ENCODE measurements around the gene CDK11A.
A peak's percentile ranks its signal among the peaks of the same experiment; 100 is the strongest.
"Not testable (repeated sequence)": the region's sequence is repeated elsewhere in the genome, so short reads cannot be mapped to it uniquely, and the experiment has no call there.

CDK11A gene

DNA sequence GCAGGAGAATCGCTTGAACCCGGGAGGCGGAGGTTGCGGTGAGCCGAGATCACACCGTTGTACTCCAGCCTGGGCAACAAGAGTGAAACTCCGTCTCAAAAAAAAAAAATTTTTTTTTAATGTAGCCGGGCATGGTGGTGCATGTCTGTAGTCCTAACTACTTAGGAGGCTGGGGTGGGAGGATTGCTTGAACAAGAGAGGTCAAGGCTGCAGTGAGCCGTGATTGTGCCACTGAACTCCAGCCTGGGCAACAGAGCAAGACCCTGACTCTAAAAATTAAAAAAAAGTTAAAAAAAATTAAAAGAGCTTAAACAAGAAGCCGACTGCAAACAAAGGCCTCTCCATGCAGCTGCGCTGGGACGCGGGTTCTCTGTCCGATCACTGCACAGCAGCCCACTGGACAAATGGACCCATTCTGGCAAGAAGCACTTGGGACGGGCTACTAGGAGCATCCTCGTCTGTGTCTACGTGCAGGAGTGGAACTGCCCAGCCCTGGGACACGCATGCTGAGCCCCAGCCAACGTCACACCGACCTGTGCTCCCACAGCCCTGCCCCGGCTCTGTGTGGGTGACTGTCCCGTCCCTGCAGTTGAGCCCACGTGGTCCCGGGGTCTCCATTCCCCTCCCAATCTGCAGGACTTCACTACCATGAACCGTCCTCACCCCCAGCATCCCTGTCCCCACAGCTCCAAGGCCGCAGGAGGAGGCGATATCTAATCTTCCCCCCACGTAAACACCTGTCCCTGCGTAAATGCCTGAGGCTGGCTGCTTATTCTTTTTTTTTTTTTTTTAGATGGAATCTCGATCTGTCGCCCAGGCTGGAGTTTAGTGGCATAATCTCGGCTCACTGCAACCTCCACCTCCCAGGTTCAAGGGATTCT, 43.9 kb downstream of the CDK11A start:
- DNase-seq, result no peak

GRCh38 chr1:1678581-1679380, 45.4 kb downstream of the CDK11A start:
- DNase-seq, result no peak

DNA sequence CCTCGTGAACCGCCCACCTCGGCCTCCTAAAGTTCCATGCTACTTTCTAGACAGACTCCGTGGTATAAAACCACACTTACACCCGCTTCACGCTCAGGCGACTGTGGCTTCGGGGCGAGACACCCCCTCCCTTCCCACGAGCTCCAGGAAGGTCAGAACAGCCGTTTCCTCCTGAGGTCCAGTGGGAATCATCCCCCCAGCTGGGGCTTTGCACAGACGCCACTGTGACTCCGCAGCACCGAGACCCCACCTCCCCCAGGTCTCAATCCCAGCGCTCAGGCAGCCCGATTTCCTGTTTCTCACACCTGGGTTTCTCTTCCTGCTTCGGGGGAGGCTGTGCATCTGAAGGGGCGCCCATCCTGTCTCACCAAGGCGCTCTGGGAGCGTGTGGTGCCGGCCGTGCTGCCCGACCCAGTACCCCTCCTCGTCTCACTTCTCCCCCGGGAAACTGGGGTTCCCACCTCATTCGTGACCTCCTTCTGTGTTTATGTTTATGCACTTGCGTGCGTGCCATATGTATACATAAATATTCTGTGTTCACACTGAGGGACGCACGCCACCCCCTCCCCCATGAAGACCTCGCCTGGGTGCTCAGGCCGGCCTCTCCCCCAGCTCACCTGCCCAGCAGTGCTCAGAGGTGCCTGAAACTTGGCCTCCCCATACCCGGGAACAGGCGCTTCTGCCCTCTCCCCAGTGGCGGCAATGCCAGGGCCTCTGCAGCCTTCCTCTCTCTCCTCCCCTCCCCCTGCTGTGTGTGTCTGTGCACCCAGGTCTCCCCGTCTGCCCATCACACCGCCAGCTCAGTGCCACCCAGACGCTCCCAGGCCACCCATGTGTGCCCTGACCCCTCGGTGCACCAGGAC, 46.2 kb downstream of the CDK11A start:
- DNase-seq, result peak; percentile 44

GRCh38 chr1:1676087-1676486, 48.1 kb downstream of the CDK11A start:
- not testable (repeated sequence) for DNase-seq

GRCh38 chr1:1675218-1675617, 48.9 kb downstream of the CDK11A start:
- DNase-seq, result not testable (repeated sequence)

DNA sequence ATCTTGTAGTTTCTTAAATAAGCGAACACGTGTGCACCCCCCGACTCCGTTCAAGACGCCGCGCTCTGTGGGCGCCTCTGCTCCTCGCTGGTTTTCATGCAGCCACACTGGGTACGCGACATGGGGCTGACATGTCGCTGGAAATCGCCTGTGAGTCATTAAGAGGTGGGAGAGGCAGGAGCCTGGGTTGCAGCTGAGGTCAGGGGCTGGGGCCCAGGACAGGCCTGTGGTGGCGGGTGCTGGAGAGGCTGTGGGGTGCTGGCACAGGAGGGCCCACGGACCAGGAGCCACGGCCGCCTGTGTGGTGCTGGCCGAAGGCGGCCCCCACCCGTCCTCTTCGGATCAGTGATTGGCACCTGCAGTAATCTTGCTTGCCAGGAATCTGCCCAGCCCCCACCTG, 49.4 kb downstream of the CDK11A start:
- not testable (repeated sequence) for DNase-seq

DNA sequence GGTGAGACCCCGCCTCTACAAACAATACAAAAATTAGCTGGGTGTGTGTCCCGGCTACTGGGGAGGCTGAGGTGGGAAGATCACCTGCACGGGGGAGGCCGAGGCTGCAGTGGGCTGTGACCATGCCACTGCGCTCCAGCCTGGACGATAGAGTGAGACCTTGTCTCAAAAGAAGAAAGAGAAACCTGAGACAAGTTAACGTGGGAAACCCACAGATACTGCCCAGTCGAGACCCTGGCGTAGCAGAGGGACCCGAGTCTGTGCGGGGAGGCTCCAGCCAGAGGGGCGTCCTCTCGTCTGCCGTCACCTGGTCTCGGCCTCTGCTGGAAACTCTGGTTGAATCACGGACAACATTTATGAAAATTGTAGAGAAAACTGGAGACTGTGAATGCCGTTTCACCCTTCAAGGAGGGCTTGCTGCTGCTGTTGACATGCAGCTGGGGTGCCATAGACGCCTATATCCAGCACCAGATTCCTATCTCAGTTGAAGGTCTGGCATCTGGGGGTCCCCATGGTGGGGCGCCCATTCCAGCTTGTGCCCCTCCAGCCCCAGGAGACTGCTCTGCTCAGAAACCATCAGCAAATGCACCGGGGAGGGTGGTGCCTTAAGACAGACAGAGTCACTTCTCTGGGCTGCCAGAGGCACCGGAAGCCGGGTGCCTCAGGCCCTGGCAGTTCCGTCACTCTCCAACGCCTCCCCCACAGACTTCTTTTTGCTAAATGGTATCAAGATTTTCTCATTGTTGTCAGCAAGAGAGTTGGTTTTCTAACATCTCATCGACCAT, 51.8 kb downstream of the CDK11A start:
- DNase-seq, result no peak

GRCh38 chr1:1671365-1672119, 52.6 kb downstream of the CDK11A start:
- no peak for DNase-seq

GRCh38 chr1:1670866-1671265, 53.3 kb downstream of the CDK11A start:
- no peak for DNase-seq

DNA sequence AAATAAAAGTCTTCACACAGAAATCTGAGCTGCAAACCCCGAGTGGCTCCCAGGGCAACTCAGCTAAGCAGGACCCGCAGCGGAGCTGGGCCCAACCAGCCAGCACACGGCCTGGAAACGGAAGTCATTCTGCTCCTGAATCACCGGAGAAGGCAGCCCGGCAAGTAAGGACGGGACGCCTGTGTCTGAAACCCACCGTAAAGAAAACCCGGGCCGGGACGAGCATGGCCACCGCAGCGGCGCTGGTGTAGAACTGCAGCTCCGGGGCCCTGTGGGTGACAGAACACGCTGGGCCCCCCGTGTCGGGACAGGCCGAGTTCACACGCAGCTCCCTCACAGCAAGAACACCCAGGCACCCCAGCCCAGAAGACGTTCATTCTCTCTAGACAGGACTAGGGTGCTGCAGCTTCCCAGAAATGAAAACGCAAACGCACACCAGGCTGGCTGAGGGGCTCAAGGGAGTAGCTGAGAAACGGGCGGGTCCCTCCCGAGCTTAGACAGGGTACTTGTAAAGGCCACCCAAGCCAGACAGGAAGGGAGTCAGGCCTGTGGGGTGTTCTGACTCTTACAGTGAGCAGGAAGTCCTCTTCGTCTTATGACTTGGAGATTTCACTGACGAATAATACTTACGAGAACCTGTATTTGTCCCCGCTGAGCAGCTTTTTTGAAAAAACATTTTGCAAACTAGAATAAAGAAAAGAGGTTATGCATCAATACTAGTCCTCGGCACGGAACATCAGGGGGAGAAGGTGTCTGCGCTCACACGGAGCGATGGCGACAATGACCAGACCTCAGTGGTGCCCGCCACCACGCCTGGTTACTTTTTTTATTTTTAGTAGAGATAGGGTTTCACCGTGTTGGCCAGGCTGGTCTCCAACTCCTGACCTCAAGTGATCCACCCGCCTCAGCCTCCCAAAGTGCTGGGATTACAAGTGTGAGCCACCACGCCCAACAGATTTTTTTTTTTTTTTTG, 54.4 kb downstream of the CDK11A start:
- DNase-seq, result no peak

- no peak for DNase-seq
These were observed 57.6 kb downstream of the CDK11A start for GRCh38 chr1:1666526-1666925.

DNA sequence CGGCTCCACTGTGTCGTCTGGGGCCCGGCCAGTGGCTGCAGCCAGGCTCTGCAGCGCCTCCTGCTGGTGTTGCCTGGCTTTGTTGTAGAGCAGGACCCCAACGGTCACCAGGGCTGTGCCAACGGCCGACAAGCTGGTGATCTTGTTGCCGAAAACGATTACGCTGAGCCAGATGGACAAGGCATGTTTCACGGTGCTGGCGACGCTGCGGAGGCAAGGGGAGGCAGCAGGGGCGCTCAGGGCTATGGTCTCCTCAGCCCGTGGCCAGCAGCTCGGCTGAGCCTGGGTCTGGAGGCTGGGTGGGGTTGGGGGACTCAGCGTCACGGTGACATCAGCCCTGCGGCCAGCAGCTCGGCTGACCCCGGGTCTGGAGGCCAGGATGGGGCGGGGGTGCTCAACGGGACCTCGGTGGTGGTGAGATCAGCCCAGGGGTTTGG, 58.3 kb downstream of the CDK11A start:
- peak; percentile 9 for DNase-seq

DNA sequence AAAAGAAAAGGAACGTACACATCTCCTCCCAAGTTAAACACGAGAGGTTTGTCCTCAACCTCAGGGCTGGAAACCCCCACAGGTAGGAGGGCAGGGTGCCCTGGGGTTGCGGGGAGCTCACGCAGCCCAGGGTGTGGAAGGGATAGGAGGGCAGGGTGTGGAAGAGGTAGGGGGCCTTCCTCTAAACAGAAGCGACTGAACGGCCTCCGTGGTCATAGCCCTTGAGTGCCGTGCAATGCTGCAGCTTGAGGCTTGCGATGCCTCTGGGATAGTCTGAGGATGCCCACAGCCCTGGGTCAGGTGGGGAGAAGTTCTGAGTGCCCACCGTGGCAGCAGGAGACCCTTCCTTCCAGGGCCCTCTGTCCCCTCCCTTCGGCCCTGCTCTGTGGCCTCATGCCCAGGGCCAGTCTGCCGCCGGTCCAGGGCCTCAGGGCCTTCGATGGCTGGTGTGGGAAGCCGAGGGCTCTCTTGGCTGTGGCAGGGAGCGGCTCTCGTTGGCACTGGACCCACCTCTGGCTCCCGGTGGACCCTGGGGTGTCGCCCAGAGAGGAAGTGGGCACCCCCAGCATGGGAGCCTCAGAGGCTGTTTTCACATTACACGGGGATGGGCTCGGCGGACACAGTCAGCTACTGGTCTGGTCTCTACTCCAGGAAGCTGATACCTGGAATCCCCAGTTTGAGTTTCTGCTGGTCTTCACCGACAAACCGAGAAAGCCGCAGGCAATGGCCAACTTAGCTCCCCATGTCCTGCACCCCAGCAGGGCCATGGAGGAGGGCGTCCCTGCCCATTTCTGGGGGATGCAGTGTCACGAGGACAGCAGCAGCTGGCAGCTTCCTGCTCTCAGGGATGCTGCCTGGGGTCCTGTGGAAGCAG, 59.0 kb downstream of the CDK11A start:
- DNase-seq, result no peak

DNA sequence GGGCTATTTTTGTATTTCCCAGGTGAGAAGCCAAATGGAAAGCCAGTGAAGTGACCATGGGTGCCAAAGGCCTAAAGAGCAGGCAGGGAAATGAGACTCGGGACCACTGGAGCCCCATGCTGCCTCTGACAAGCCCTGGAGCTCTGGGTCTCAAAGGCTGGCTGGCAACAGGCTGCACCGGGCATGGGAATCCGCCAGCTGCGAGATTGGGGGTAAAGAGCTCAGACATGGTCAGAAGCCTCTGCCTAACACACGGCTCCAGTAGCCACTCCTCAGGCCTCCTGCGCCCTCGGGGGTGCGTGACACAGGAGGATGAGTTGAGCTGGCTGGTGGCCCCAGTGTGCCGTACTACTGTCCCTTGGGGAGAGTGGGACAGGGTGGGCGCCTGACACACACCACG, 59.8 kb downstream of the CDK11A start:
- DNase-seq, result not testable (repeated sequence)

DNA sequence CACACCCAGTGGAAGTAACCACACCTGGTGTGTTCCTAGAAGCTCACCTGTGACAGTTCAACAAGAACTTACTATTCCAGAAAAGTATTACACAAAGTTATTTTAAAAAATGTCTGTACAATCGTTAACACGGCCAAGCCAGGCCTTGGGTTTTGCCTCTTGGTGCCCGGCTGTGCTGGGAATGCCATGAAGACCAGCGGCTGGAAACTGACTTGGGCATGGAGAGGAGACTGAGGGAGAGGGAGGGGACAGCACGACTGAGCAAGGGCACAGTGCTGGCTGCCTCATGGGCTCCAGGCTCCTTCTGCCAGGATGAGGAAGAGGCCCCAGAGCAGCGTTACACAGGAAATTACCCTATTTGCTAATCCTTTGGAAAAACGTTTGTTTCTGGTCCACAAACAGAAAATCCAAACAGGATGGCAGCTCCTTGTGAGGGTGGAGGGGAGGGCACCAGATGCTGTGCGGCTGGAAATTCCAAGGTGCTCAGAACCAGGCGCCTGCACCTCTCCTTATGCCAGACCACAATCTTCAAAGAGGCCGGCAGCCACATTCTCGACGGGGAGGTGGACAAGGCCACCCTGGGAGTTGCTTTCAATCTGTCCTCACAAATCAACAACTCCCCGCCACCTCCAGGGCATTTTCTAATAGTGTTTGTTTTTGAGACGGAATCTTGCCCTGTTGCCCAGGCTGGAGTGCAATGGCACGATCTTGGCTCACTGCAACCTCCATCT, 61.2 kb downstream of the CDK11A start:
- DNase-seq, result not testable (repeated sequence)

- not testable (repeated sequence) for DNase-seq
These were observed 61.8 kb downstream of the CDK11A start for GRCh38 chr1:1662392-1662791.

DNA sequence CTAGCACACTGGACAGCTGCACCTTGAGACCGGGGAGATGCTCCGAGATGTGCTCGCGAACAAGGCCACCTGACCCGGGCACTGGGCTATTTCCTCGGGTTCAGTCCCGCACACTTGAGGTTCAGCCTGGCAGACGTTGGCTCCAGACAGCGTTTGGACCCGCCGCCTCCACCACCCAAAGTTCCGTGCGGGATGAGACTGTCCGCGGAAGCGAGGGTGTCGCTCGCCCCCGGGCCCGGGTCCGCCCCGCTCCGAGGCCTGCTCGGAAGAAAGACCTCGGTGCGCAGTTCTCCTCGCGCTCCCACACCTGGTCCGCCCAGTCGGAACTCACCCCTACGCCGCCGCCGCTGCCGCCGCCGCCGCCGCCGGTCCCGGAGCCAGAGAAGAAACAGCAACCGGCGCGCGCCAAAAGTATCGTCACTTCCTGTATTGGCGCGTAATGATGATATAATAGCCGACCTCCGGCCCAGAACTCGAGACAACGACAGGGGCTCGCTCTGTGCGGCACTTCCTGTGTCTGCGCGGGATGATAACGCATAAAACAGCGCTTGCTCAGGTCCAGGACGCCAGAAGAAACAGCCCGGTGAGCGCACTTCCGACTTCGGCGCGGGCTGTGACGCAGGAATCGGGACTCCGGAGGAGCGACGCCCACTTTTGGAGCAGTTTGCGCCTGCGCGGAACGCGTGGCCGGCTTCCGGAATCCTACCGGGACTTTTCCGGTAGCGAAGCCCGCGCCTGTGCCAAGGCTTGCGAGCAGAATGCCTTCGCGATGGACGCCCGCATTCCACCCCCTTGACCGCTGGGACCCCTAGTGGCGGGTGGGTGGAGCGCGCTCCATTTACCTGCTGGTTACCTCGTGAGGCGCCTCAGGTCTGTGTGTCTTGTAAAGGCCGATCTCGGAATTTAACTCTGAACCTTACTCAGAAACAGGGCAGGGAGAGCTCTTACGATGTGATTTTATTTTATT, 65.3 kb downstream of the CDK11A start, which contains the start of gene CDK11B:
CDK11B (minus strand) TSS at position 422 of the 967 bp plus-strand sequence. CDS start 1,519 bp downstream, outside the sequence.
- DNase-seq, result peak; percentile 99
